ENCODE measurements around the gene TYMP. TPM values are rescaled to one million over a fixed set of nuclear protein-coding genes. Genes with fewer than 3 reads are reported as not detected.

TYMP gene
- total RNA-seq, 2 experiments from 2014 or later, result 9.9 to 10.0 TPM

DNA sequence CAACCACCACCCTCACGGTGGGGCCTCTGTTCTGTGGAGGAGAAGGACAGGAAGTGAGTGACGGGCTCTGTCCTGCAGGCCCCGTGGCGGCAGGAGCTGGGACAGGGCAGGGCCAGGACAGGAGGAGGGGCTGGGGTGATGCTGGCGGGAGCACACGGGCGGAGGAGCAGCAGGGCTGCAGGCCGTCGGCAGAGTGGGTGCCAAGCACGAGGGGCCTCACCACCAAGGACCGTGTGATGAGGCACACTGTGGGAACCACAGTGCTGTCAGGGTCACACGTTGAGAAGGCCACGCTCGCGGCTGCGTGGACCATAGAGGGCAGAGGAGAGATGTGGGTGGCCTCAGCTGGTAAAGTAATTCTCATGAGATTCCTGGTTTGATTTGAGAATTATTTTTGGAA, 12.9 kb downstream of the TYMP start:
- CTCF ChIA-PET, result interaction anchor here (0.8 kb wide), 1 partner anchor 9 kb away, joined by 3 read pairs; no protein-coding TSS in a partner anchor
- no peak for DNase-seq
- Histone ChIP-seq H3K27ac (ENCODE audit: low read depth in 1 of 2, low read length in 2 of 2) (no peak overlapping the region), H3K36me3 (ENCODE audit: insufficient read depth, low read length) (peaks cover 60% of the 10 kb centered on the region), H3K27me3 (ENCODE audit: control insufficient read depth in 1 of 2, insufficient read depth in 2 of 2, low read length in 2 of 2) (no peaks in the 10 kb centered on the region), H3K9me3 (ENCODE audit: control insufficient read depth in 1 of 2, insufficient read depth in 1 of 2, low read length in 2 of 2) (no peaks in the 10 kb centered on the region), H3K4me3 (ENCODE audit: low read length) (no peak overlapping the region), H3K4me1 (ENCODE audit: insufficient read depth, low read length) (peaks cover 2% of the 10 kb centered on the region)
- Mint-ChIP-seq H3K4me1 (ENCODE audit: low read depth) (peaks cover 7% of the 10 kb centered on the region), H3K27ac (no peak overlapping the region), H3K4me3 (no peak overlapping the region), H3K27me3 (no peaks in the 10 kb centered on the region), H3K36me3 (ENCODE audit: low read depth) (peaks cover 67% of the 10 kb centered on the region), H3K9me3 (no peaks in the 10 kb centered on the region)
- ATAC-seq (ENCODE audit: poor library complexity), result no peak
- TF ChIP-seq, protein P1, sequence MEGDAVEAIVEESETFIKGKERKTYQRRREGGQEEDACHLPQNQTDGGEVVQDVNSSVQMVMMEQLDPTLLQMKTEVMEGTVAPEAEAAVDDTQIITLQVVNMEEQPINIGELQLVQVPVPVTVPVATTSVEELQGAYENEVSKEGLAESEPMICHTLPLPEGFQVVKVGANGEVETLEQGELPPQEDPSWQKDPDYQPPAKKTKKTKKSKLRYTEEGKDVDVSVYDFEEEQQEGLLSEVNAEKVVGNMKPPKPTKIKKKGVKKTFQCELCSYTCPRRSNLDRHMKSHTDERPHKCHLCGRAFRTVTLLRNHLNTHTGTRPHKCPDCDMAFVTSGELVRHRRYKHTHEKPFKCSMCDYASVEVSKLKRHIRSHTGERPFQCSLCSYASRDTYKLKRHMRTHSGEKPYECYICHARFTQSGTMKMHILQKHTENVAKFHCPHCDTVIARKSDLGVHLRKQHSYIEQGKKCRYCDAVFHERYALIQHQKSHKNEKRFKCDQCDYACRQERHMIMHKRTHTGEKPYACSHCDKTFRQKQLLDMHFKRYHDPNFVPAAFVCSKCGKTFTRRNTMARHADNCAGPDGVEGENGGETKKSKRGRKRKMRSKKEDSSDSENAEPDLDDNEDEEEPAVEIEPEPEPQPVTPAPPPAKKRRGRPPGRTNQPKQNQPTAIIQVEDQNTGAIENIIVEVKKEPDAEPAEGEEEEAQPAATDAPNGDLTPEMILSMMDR (IDR thresholded peaks at IDR 0.05), result no peak
- POLR2A ChIA-PET, result interaction anchor here (1.1 to 1.3 kb wide), 2 partner anchors 9 kb away, joined by 5 to 6 read pairs; partner anchors contain the start of genes LMF2, NCAPH2 and SCO2
- intact Hi-C loops (cut with DNase I, micrococcal nuclease), result no loop called here

DNA sequence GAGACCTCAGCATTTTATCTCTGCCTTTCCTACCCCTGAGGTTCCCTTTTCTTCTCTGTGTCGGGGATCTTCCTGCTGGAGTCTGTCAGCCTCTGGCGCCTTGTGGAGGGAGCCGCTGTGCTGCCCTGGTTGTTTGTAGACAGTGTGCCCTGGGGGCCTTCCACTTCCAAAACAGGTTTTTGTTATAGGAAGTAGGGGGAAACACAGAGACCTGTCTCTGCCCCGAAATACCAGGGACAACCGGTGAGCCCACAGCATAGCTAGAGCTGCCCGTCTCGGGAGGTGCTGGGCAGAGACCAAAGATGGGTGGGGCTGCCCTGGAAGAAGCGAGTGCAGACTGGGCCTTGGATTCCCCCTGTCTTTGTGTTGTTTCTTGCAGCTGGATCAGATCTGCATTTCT, 13.7 kb downstream of the TYMP start:
- ATAC-seq (ENCODE audit: poor library complexity), result no peak
- Mint-ChIP-seq H3K9me3 (no peaks in the 10 kb centered on the region), H3K4me3 (no peak overlapping the region), H3K36me3 (ENCODE audit: low read depth) (peaks cover 65% of the 10 kb centered on the region), H3K27me3 (no peaks in the 10 kb centered on the region), H3K27ac (no peak overlapping the region), H3K4me1 (ENCODE audit: low read depth) (peaks cover 7% of the 10 kb centered on the region)
- no peak overlapping the region for H3K4me3 ChIP-seq (ENCODE audit: low read length)
- DNase-seq, result no peak
- no peak overlapping the region for H3K27ac ChIP-seq (ENCODE audit: low read depth in 1 of 2, low read length in 2 of 2)
- CTCF ChIA-PET, result no interaction called here
- H3K4me1 ChIP-seq (ENCODE audit: insufficient read depth, low read length), result peaks cover 2% of the 10 kb centered on the region
- peaks cover 52% of the 10 kb centered on the region for H3K36me3 ChIP-seq (ENCODE audit: insufficient read depth, low read length)
- intact Hi-C loops (cut with DNase I, micrococcal nuclease), result no loop called here
- POLR2A ChIA-PET, result interaction anchor here (0.8 kb wide), 1 partner anchor 10 kb away, joined by 3 read pairs; no protein-coding TSS in a partner anchor
- H3K9me3 ChIP-seq (ENCODE audit: control insufficient read depth in 1 of 2, insufficient read depth in 1 of 2, low read length in 2 of 2), result no peaks in the 10 kb centered on the region
- H3K27me3 ChIP-seq (ENCODE audit: control insufficient read depth in 1 of 2, insufficient read depth in 2 of 2, low read length in 2 of 2), result no peaks in the 10 kb centered on the region
- TF ChIP-seq, protein P1 (IDR thresholded peaks at IDR 0.05), result no peak

DNA sequence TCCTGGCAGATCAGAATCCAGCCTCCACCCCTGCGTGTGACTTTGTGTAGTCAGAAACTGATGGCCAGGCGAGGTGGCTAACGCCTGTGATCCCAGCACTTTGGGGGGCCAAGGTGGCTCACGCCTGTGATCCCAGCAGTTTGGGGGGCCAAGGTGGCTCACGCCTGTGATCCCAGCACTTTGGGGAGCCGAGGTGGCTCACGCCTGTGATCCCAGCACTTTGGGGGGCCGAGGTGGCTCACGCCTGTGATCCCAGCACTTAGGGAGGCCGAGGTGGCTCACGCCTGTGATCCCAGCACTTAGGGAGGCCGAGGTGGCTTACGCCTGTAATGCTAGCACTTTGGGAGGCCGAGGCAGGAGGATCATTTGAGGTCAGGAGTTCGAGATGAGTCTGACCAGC, 16.6 kb downstream of the TYMP start:
- DNase-seq (no peak), ATAC-seq (ENCODE audit: poor library complexity) (no peak)
- Mint-ChIP-seq H3K27ac (no peak overlapping the region), H3K4me3 (no peak overlapping the region), H3K27me3 (no peaks in the 10 kb centered on the region), H3K36me3 (ENCODE audit: low read depth) (peaks cover 42% of the 10 kb centered on the region), H3K9me3 (no peaks in the 10 kb centered on the region), H3K4me1 (ENCODE audit: low read depth) (peaks cover 21% of the 10 kb centered on the region)
- Histone ChIP-seq H3K27ac (ENCODE audit: low read depth in 1 of 2, low read length in 2 of 2) (no peak overlapping the region), H3K36me3 (ENCODE audit: insufficient read depth, low read length) (peaks cover 34% of the 10 kb centered on the region), H3K9me3 (ENCODE audit: control insufficient read depth in 1 of 2, insufficient read depth in 1 of 2, low read length in 2 of 2) (no peaks in the 10 kb centered on the region), H3K4me3 (ENCODE audit: low read length) (no peak overlapping the region), H3K4me1 (ENCODE audit: insufficient read depth, low read length) (peaks cover 11% of the 10 kb centered on the region), H3K27me3 (ENCODE audit: control insufficient read depth in 1 of 2, insufficient read depth in 2 of 2, low read length in 2 of 2) (no peaks in the 10 kb centered on the region)
- ChIA-PET CTCF (no interaction called here), POLR2A (interaction anchor here (1.2 to 2.1 kb wide), 3 partner anchors 12 to 108 kb away, joined by 3 to 7 read pairs (median 5); partner anchors contain the start of gene SCO2)
- TF ChIP-seq, protein P1 (IDR thresholded peaks at IDR 0.05), result no peak
- intact Hi-C loops (cut with DNase I, micrococcal nuclease), result no loop called here

Data from CD4-positive, alpha-beta T cell (primary cell).